ENCODE measurements around the gene BPI. TPM values are rescaled to one million over a fixed set of nuclear protein-coding genes. Genes with fewer than 3 reads are reported as not detected.
"Not testable (repeated sequence)": the region's sequence is repeated elsewhere in the genome, so short reads cannot be mapped to it uniquely, and the experiment has no call there.

The BPI gene
- total RNA-seq, 4 donors from 2014 or later = 0.27 to 11.5 (median 3.5) TPM; not detected in 1

DNA sequence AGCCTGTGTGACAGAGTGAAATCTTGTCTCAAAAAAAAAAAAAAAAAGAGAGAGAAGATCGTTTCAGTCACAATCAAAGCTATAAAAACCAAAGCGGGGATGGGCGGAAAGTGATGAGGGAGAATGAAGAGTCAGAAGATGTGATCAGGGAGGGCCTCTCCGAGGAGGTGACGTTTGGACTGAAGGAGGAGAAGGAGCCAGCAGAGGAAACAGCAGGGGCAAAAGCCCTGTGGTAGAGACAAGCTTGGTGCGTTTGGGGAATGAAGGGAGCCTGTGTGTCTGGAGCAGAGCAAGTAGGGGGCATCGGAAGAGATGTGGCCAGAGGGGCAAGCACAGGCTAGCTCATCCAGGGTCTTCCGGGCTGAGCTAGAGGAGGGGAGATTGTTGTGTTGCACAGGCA is 27.9 kb downstream of the BPI start:
- Histone ChIP-seq H3K4me3 (no peak overlapping the region), H3K27ac (no peak overlapping the region), H3K4me1 (no peaks in the 10 kb centered on the region), H3K27me3 (no peaks in the 10 kb centered on the region), H3K36me3 (no peaks in the 10 kb centered on the region), H3K9me3 (no peaks in the 10 kb centered on the region)
- TF ChIP-seq, protein P1, sequence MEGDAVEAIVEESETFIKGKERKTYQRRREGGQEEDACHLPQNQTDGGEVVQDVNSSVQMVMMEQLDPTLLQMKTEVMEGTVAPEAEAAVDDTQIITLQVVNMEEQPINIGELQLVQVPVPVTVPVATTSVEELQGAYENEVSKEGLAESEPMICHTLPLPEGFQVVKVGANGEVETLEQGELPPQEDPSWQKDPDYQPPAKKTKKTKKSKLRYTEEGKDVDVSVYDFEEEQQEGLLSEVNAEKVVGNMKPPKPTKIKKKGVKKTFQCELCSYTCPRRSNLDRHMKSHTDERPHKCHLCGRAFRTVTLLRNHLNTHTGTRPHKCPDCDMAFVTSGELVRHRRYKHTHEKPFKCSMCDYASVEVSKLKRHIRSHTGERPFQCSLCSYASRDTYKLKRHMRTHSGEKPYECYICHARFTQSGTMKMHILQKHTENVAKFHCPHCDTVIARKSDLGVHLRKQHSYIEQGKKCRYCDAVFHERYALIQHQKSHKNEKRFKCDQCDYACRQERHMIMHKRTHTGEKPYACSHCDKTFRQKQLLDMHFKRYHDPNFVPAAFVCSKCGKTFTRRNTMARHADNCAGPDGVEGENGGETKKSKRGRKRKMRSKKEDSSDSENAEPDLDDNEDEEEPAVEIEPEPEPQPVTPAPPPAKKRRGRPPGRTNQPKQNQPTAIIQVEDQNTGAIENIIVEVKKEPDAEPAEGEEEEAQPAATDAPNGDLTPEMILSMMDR (IDR thresholded peaks at IDR 0.05) = no peak
- no peak for TF ChIP-seq POLR2A (IDR thresholded peaks at IDR 0.05)
- intact Hi-C loops (cut with DNase I; ENCODE audit: low total_unique reads) = no loop called here
- DNase-seq = no peak

DNA sequence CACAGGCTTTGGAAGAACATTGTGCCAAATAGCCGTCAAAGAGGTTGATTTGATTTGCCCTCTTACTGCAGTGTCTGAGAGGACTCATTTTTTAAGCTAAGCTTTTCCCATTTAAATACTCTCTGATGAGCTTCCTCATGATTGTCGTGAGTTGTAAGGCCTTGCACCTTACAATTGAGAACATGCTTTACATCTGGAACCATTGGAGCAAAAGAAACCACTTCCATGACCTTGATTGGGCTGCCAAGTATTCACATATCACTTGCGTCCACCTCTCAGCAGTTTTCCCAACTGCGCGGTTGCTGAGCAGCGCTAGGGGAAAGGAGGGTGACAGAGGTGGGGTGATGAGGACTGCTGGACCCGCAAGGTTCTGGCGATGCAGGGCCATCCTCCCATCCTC is 30.1 kb downstream of the BPI start:
- Histone ChIP-seq H3K9me3 (no peaks in the 10 kb centered on the region), H3K4me3 (no peak overlapping the region), H3K27ac (no peak overlapping the region), H3K36me3 (no peaks in the 10 kb centered on the region), H3K4me1 (no peaks in the 10 kb centered on the region), H3K27me3 (no peaks in the 10 kb centered on the region)
- no peak for DNase-seq
- TF ChIP-seq, protein P1 (IDR thresholded peaks at IDR 0.05) = no peak
- no peak for TF ChIP-seq POLR2A (IDR thresholded peaks at IDR 0.05)
- intact Hi-C loops (cut with DNase I; ENCODE audit: low total_unique reads) = no loop called here

DNA sequence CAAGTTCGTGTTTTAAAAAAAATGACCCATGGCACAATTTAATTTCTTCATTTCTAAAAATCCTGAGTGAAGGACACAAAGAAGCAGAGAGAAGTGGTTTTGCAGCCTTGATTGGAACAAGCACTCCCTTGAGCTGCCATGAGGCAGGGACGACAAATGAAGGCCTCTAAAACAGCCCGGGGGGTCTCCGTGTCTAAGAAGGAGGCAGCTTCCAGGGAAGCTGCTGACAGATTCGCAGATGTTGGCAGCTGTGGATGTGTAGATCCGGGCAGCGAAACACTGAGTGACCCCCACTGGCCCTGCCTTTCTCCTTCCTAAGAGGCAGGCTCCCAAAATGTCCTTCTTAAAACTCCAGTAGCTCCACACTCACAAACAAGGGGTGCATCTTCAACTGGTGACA is 32.8 kb downstream of the BPI start:
- intact Hi-C loops (cut with DNase I; ENCODE audit: low total_unique reads) = no loop called here
- Histone ChIP-seq H3K27ac (no peak overlapping the region), H3K36me3 (no peaks in the 10 kb centered on the region)

DNA sequence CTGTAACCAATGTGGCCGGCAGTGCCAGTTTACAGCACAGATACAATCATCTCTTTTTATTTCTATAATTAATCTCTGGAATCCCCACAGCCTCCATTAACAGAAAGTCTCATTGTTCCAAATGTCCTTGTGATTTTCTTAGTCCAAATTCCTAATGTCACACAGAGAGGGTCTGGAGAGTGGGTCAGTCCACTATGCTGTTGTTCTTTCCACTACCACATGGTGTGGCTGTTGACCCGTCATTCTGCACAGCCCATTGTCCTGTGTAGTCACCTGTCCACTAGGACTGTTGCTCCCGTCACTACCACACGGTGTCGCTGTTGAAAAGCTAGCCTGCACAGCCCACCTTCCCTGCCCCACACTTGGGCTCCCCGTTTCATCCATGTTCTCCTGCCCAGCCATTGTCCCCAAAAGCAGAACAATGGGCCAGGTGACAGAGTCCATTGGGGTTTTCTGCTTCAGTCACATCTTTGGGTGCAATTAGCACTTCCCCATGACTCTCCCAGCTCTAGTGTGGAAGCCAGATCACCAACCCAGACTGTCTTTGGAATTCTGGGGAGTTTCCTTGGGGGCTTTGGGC is 33.7 kb downstream of the BPI start:
- Histone ChIP-seq H3K36me3 (no peaks in the 10 kb centered on the region), H3K9me3 (no peaks in the 10 kb centered on the region), H3K4me1 (no peaks in the 10 kb centered on the region), H3K27ac (no peak overlapping the region), H3K27me3 (no peaks in the 10 kb centered on the region), H3K4me3 (no peak overlapping the region)
- TF ChIP-seq, protein P1 (IDR thresholded peaks at IDR 0.05) = peak in 1 of 4 experiments; percentile 42
- TF ChIP-seq POLR2A (IDR thresholded peaks at IDR 0.05) = no peak
- no peak for DNase-seq
- intact Hi-C loops (cut with DNase I; ENCODE audit: low total_unique reads) = no loop called here

More for the DNA sequence above, 32.8 kb downstream of the BPI start:
- no peak for DNase-seq
- TF ChIP-seq, protein P1 (IDR thresholded peaks at IDR 0.05) = no peak
- no peak for TF ChIP-seq POLR2A (IDR thresholded peaks at IDR 0.05)
- Histone ChIP-seq H3K9me3 (no peaks in the 10 kb centered on the region), H3K27me3 (no peaks in the 10 kb centered on the region), H3K4me1 (no peaks in the 10 kb centered on the region), H3K4me3 (no peak overlapping the region)

DNA sequence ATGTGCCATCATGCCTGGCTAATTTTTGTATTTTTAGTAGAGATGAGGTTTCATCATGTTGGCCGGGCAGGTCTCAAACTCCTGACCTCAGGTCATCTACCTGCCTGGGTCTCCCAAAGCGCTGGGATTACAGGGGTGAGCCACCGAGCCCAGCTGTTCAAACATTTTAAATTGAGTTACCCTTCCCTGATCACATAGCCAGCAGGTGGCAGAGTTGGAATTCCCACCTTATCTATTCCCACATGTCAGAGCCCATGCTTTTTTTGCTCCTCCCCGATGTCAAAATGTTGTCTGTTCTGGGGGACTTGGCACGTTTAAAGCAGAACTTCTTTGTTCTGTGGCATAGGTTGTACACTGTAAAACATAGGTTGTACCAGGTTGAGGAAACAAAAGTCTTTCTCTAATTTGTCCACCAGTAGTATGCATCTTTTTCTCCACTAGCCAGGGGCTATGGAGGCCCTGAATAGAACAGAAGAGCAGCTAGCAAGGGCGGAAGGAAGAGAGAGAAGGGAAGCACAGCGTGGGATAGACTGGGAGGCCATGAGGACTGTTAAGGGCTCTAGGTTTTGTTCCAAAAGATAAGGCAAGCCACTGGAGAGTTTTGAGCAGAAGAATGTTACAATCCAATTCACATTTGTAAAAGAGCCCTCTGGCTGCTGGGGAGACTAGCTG is 35.0 kb downstream of the BPI start:
- Histone ChIP-seq H3K36me3 (no peaks in the 10 kb centered on the region), H3K27ac (no peak overlapping the region), H3K4me1 (no peaks in the 10 kb centered on the region), H3K27me3 (no peaks in the 10 kb centered on the region), H3K9me3 (no peaks in the 10 kb centered on the region), H3K4me3 (no peak overlapping the region)
- DNase-seq = no peak
- intact Hi-C loops (cut with DNase I; ENCODE audit: low total_unique reads) = no loop called here
- TF ChIP-seq, protein P1 (IDR thresholded peaks at IDR 0.05) = no peak
- no peak for TF ChIP-seq POLR2A (IDR thresholded peaks at IDR 0.05)

DNA sequence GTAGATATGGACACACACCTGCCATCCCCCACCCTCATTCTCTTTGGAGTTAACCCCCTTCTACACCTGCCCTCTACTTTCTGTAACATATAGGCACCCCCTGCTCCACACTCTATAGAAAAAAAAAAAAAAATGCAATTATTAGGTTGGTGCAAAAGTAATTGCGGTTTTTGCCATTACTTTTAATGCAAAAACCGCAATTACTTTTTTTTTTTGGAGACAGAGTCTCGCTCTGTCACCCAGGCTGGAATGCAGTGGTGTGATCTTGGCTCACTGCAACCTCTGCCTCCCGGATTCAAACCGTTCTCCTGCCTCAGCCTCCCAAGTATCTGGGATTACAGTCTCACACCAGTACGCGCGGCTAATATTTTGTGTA is 35.6 kb downstream of the BPI start:
- H3K27me3 ChIP-seq; H3K36me3 ChIP-seq; intact Hi-C loops (cut with DNase I; ENCODE audit: low total_unique reads): not testable (repeated sequence)

More for the DNA sequence above, 35.6 kb downstream of the BPI start:
- not testable (repeated sequence) for H3K4me3 ChIP-seq, DNase-seq, H3K9me3 ChIP-seq, H3K27ac ChIP-seq, H3K4me1 ChIP-seq
